Psoas muscle (tissue), 8 donors: ENCODE data around the gene SETX. TPM values are rescaled to one million over a fixed set of nuclear protein-coding genes. Genes with fewer than 3 reads are reported as not detected.

Source experiments
- ATAC-seq, 4 donors: fragments of 200-7000 bp; cut with Tn5 transposase; one replicate each; pipeline ENCODE4 v1.9.1; 2020; ENCODE audit warnings: moderate library complexity in 3 of 4, mild to moderate bottlenecking in 2 of 4
- DNase-seq, 2 donors: peaks; one replicate each; pipeline ENCODE4 v3.0.0-alpha.2; 2020
- H3K27ac ChIP-seq: fragments of 200-600 bp; one replicate; pipeline ENCODE4 v1.8.0; 2022
- H3K27me3 ChIP-seq, 3 donors: fragments of 200-600 bp in 1 of 3; one replicate each; pipeline versions ENCODE4 v1.6.1 to v1.8.0; 2013 to 2022; ENCODE audit warnings: low read length in 2 of 3, mild to moderate bottlenecking in 2 of 3, moderate library complexity in 1 of 3; ENCODE audit not compliant: insufficient read depth in 3 of 3
- H3K36me3 ChIP-seq, 2 donors: fragments of 200-600 bp in 1 of 2; one replicate each; pipeline versions ENCODE4 v1.6.1 to v1.8.0; 2013 to 2022; ENCODE audit warnings: low read depth in 1 of 2, mild to moderate bottlenecking in 1 of 2, moderate library complexity in 1 of 2; ENCODE audit not compliant: insufficient read depth in 1 of 2
- H3K4me1 ChIP-seq: fragments of 200-600 bp; one replicate; pipeline ENCODE4 v1.8.0; 2022
- H3K4me3 ChIP-seq: fragments of 200-600 bp; one replicate; pipeline ENCODE4 v1.8.0; 2022; ENCODE audit warnings: mild to moderate bottlenecking
- H3K9me3 ChIP-seq: fragments of 200-600 bp; one replicate; pipeline ENCODE4 v1.8.0; 2022
- CTCF ChIP-seq: fragments of 200-600 bp; IDR thresholded peaks from one replicate; pipeline ENCODE4 v1.8.0; 2022; ENCODE audit warnings: antibody characterized with exemption
- WGBS, 3 donors: extraction: QIAGEN DNeasy Blood & Tissue Kit; methylation state at CpG; one replicate each; pipeline versions ENCODE4 v1.1.6 to v1.1.7; 2013; 5-methylcytosine and 5-hydroxymethylcytosine counted together
- intact Hi-C, 2 donors: fragments of 100-400 bp; cut with DNase I; formaldehyde crosslinking; loops; one replicate each; pipeline versions ENCODE4 v1.11.0 to v1.14.2; 2022
- polyA plus RNA-seq, 3 donors: library from polyadenylated mRNA; stranded (reverse); fragments of 200-250 nt; gene quantifications; one replicate each; pipeline ENCODE4 v1.2.3, GENCODE V29; 2013
- total RNA-seq, 4 donors: library from RNA; stranded (reverse); fragmentation: NEBNext Ultra II Directional in 2 of 4; extraction: Animal tissue kit (Norgen Biotek cat#: 25700) in 2 of 4; gene quantifications; one replicate each; pipeline versions ENCODE4 v1.2.1 to v1.2.4, GENCODE V29; 2021 to 2023
- donor health status: healthy with polysubstance abuse.
- donor health status: DM: no; HTN: no; CAD: no; lungs with moderate emphysema.
- donor health status: Bipolar disorder and iron deficiency.
- donor health status: healthy.
- donor health status: DM: yes; HTN: yes; CAD: no.
- donor health status: DM: no; HTN: no; CAD: no.
- donor health status: DM: no; HTN: no; CAD: no.
- donor health status: DM: yes; HTN: yes; CAD: no.

Gene SETX
- total and polyA plus RNA-seq, 7 donors, result 10.0 to 26.8 (median 20.6) TPM

- Histone ChIP-seq H3K27me3 (no peaks in the 10 kb centered on the region), H3K36me3 (no peaks in the 10 kb centered on the region), H3K4me3 (no peak overlapping the region), H3K4me1 (no peaks in the 10 kb centered on the region), H3K9me3 (no peaks in the 10 kb centered on the region), H3K27ac (no peak overlapping the region)
- no peak for TF ChIP-seq CTCF
- intact Hi-C loops, result no loop called here
- 88 to 91% (median 90%) methylated on average over 9 of the region's 9 CpGs for WGBS, 3 donors
- ATAC-seq (no peak), DNase-seq (no peak)
Measured at GRCh38 chr9:132364068-132364467, 9.3 kb upstream of the SETX start.

- DNase-seq (no peak), ATAC-seq (no peak)
- Histone ChIP-seq H3K36me3 (peaks cover 5 to 6% of the 10 kb centered on the region in 2 donors), H3K27me3 (no peaks in the 10 kb centered on the region), H3K27ac (no peak overlapping the region), H3K4me3 (no peak overlapping the region), H3K9me3 (no peaks in the 10 kb centered on the region), H3K4me1 (peaks cover 14% of the 10 kb centered on the region)
- intact Hi-C loops, result no loop called here
- TF ChIP-seq CTCF, result no peak
- 80 to 83% (median 80%) methylated on average over 7 of the region's 7 CpGs for WGBS, 3 donors
Measured at GRCh38 chr9:132357764-132358163, 3.0 kb upstream of the SETX start.

- intact Hi-C loops, result no loop called here
- no peak for TF ChIP-seq CTCF
- Histone ChIP-seq H3K27ac (no peak overlapping the region), H3K4me1 (peaks cover 27% of the 10 kb centered on the region), H3K27me3 (no peaks in the 10 kb centered on the region), H3K9me3 (no peaks in the 10 kb centered on the region), H3K36me3 (peaks cover 12 to 20% of the 10 kb centered on the region in 2 donors), H3K4me3 (no peak overlapping the region)
- DNase-seq, result no peak
- 88 to 92% (median 90%) methylated on average over 26 of the region's 26 CpGs for WGBS, 3 donors
- ATAC-seq, result no peak
Measured at GRCh38 chr9:132356324-132356924, 1.6 kb upstream of the SETX start.

- no peak for TF ChIP-seq CTCF
- H3K4me1 ChIP-seq, result peaks cover 32% of the 10 kb centered on the region
- intact Hi-C loops, result loop anchor here in 1 of 2 donors (5.0 kb wide), 1 partner anchor 56 kb away; the partner anchor contains the start of gene TTF1
- DNase-seq (no peak), ATAC-seq (no peak)
- peaks cover 16 to 69% of the 10 kb centered on the region in 2 donors for H3K36me3 ChIP-seq
- peak overlapping the region; percentile 35 for H3K4me3 ChIP-seq
- WGBS, 3 donors, result 57 to 75% (median 70%) methylated on average over 3 of the region's 3 CpGs
- no peaks in the 10 kb centered on the region for H3K27me3 ChIP-seq
- no peaks in the 10 kb centered on the region for H3K9me3 ChIP-seq
- no peak overlapping the region for H3K27ac ChIP-seq
Measured at GRCh38 chr9:132351404-132352045, 3.3 kb downstream of the SETX start.
